ENCODE measurements around the gene C2. TPM values are rescaled to one million over a fixed set of nuclear protein-coding genes. Genes with fewer than 3 reads are reported as not detected.

The C2 gene
- total RNA-seq, 1 experiment from 2014 or later, result 1.3 TPM

DNA sequence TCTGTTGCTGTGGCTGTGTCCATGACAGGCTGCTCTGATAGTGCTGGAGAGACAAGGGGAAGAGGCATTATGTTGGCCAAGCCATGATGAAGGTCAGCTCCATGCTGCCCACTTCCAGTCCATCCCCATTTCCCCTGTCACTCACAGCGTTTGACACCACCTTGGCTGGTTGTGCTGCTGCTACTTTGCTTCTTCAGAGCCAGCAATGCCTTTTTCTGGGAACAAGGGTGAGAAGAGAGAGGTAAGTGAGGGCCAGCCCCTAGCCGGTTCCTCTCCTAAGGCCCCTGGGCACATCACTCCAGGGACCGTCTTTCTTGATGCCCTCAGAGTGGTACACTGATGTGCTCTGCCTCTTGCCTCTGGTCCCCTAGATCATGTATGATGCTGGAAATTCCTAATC is 29.3 kb downstream of the C2 start:
- ATAC-seq (no peak), DNase-seq (ENCODE audit: low spot score) (no peak)
- TF ChIP-seq ZNF232 (CRISPR knock-in tag; IDR thresholded peaks at IDR 0.05), result no peak
- TF ChIP-seq, protein P1, sequence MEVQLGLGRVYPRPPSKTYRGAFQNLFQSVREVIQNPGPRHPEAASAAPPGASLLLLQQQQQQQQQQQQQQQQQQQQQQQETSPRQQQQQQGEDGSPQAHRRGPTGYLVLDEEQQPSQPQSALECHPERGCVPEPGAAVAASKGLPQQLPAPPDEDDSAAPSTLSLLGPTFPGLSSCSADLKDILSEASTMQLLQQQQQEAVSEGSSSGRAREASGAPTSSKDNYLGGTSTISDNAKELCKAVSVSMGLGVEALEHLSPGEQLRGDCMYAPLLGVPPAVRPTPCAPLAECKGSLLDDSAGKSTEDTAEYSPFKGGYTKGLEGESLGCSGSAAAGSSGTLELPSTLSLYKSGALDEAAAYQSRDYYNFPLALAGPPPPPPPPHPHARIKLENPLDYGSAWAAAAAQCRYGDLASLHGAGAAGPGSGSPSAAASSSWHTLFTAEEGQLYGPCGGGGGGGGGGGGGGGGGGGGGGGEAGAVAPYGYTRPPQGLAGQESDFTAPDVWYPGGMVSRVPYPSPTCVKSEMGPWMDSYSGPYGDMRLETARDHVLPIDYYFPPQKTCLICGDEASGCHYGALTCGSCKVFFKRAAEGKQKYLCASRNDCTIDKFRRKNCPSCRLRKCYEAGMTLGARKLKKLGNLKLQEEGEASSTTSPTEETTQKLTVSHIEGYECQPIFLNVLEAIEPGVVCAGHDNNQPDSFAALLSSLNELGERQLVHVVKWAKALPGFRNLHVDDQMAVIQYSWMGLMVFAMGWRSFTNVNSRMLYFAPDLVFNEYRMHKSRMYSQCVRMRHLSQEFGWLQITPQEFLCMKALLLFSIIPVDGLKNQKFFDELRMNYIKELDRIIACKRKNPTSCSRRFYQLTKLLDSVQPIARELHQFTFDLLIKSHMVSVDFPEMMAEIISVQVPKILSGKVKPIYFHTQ (CRISPR knock-in tag; IDR thresholded peaks at IDR 0.05), result no peak
- TF ChIP-seq TP53 (CRISPR knock-in tag; IDR thresholded peaks at IDR 0.05), result no peak
- no peak for TF ChIP-seq ZNF423 (CRISPR knock-in tag; IDR thresholded peaks at IDR 0.05)
- no peak for TF ChIP-seq FOXK1 (CRISPR knock-in tag; IDR thresholded peaks at IDR 0.05)
- TF ChIP-seq JAZF1 (CRISPR knock-in tag; IDR thresholded peaks at IDR 0.05), result no peak
- TF ChIP-seq, protein P2, sequence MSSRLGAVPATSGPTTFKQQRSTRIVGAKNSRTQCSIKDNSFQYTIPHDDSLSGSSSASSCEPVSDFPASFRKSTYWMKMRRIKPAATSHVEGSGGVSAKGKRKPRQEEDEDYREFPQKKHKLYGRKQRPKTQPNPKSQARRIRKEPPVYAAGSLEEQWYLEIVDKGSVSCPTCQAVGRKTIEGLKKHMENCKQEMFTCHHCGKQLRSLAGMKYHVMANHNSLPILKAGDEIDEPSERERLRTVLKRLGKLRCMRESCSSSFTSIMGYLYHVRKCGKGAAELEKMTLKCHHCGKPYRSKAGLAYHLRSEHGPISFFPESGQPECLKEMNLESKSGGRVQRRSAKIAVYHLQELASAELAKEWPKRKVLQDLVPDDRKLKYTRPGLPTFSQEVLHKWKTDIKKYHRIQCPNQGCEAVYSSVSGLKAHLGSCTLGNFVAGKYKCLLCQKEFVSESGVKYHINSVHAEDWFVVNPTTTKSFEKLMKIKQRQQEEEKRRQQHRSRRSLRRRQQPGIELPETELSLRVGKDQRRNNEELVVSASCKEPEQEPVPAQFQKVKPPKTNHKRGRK (CRISPR knock-in tag; IDR thresholded peaks at IDR 0.05; ENCODE audit: borderline replicate concordance), result no peak
- TF ChIP-seq, protein P3, sequence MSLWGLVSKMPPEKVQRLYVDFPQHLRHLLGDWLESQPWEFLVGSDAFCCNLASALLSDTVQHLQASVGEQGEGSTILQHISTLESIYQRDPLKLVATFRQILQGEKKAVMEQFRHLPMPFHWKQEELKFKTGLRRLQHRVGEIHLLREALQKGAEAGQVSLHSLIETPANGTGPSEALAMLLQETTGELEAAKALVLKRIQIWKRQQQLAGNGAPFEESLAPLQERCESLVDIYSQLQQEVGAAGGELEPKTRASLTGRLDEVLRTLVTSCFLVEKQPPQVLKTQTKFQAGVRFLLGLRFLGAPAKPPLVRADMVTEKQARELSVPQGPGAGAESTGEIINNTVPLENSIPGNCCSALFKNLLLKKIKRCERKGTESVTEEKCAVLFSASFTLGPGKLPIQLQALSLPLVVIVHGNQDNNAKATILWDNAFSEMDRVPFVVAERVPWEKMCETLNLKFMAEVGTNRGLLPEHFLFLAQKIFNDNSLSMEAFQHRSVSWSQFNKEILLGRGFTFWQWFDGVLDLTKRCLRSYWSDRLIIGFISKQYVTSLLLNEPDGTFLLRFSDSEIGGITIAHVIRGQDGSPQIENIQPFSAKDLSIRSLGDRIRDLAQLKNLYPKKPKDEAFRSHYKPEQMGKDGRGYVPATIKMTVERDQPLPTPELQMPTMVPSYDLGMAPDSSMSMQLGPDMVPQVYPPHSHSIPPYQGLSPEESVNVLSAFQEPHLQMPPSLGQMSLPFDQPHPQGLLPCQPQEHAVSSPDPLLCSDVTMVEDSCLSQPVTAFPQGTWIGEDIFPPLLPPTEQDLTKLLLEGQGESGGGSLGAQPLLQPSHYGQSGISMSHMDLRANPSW (CRISPR knock-in tag; conservative IDR thresholded peaks at IDR 0.05; ENCODE audit: low read depth), result no peak
- no peak for TF ChIP-seq NFATC4 (CRISPR knock-in tag; IDR thresholded peaks at IDR 0.05)
- no peak for TF ChIP-seq SMAD3 (CRISPR knock-in tag; IDR thresholded peaks at IDR 0.05; ENCODE audit: borderline replicate concordance)
- TF ChIP-seq FOXJ3 (CRISPR knock-in tag; IDR thresholded peaks at IDR 0.05; ENCODE audit: borderline replicate concordance), result no peak
- no peak for TF ChIP-seq NR2C2 (CRISPR knock-in tag; IDR thresholded peaks at IDR 0.05)
- TF ChIP-seq, protein P4, sequence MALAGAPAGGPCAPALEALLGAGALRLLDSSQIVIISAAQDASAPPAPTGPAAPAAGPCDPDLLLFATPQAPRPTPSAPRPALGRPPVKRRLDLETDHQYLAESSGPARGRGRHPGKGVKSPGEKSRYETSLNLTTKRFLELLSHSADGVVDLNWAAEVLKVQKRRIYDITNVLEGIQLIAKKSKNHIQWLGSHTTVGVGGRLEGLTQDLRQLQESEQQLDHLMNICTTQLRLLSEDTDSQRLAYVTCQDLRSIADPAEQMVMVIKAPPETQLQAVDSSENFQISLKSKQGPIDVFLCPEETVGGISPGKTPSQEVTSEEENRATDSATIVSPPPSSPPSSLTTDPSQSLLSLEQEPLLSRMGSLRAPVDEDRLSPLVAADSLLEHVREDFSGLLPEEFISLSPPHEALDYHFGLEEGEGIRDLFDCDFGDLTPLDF (CRISPR knock-in tag; IDR thresholded peaks at IDR 0.05), result no peak
- H3K4me3 Mint-ChIP-seq, result peak overlapping the region; percentile 96; the same call in 1 of the 2 replicates
- peaks cover 59% of the 10 kb centered on the region for H3K36me3 Mint-ChIP-seq
- POLR2A ChIA-PET, result no interaction called here
- CTCF ChIA-PET, result no interaction called here
- H3K4me1 Mint-ChIP-seq, result peaks cover 14% of the 10 kb centered on the region
- no peak overlapping the region for H3K27ac Mint-ChIP-seq
- no peaks in the 10 kb centered on the region for H3K27me3 Mint-ChIP-seq (ENCODE audit: low read depth)
- H3K9me3 Mint-ChIP-seq, result no peaks in the 10 kb centered on the region

DNA sequence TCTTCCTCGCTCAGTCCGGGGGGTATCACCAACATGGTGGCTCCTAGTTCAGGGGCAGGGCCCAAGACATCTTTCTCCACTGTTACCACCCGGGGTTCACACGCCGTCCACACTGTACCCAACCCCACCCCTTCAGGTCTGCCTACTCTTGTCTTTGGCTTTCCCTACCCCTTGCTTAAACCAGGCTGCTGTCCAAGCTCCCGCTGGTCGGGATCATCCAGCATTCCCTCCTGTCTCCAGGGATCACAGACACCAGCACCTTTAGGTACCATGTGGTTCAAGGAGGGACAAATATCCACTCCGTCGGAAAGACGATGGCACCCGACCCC is 30.9 kb downstream of the C2 start:
- TF ChIP-seq, protein P5, sequence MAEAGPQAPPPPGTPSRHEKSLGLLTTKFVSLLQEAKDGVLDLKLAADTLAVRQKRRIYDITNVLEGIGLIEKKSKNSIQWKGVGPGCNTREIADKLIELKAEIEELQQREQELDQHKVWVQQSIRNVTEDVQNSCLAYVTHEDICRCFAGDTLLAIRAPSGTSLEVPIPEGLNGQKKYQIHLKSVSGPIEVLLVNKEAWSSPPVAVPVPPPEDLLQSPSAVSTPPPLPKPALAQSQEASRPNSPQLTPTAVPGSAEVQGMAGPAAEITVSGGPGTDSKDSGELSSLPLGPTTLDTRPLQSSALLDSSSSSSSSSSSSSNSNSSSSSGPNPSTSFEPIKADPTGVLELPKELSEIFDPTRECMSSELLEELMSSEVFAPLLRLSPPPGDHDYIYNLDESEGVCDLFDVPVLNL (CRISPR knock-in tag; IDR thresholded peaks at IDR 0.05; ENCODE audit: borderline replicate concordance, low read depth), result 0 out of 2 replicates have a peak, but pooled peaks have one; percentile 31
- TF ChIP-seq JAZF1 (CRISPR knock-in tag; IDR thresholded peaks at IDR 0.05) (no peak), FOXP1 (CRISPR knock-in tag; IDR thresholded peaks at IDR 0.05; ENCODE audit: borderline replicate concordance) (peak; percentile 73; the same call in 1 of the 2 replicates)
- ChIA-PET CTCF (interaction anchor here (1.0 to 1.8 kb wide), 4 partner anchors 10 to 229 kb away, joined by 3 to 8 read pairs (median 3); partner anchors contain the start of genes DDAH2 and DXO), POLR2A (interaction anchor here (1.4 kb wide), 1 partner anchor 13 kb away, joined by 13 read pairs; the partner anchor contains the start of gene DXO)
- H3K36me3 Mint-ChIP-seq, result peaks cover 65% of the 10 kb centered on the region
- peaks cover 14% of the 10 kb centered on the region for H3K4me1 Mint-ChIP-seq
- DNase-seq (ENCODE audit: low spot score) (no peak), ATAC-seq (no peak)
- H3K4me3 Mint-ChIP-seq, result peak overlapping the region; percentile 96
- H3K27me3 Mint-ChIP-seq (ENCODE audit: low read depth), result no peaks in the 10 kb centered on the region
- H3K27ac Mint-ChIP-seq, result peak overlapping the region; percentile 95
- H3K9me3 Mint-ChIP-seq, result no peaks in the 10 kb centered on the region
